Testis (tissue), 3 donors: ENCODE measurements around the gene CAPN5. TPM values are rescaled to one million over a fixed set of nuclear protein-coding genes. Genes with fewer than 3 reads are reported as not detected.

Experiments used
- DNase-seq: peaks from one replicate; pipeline ENCODE4 v3.0.0-alpha.2; 2019
- H3K27ac ChIP-seq, 2 donors: fragments of 200-600 bp; sonication (generic); one replicate each; pipeline ENCODE4 v1.5.1; 2019
- H3K27me3 ChIP-seq: fragments of 200-600 bp; sonication (generic); one replicate; pipeline ENCODE4 v1.5.1; 2019
- H3K36me3 ChIP-seq: fragments of 200-600 bp; sonication (generic); one replicate; pipeline ENCODE4 v1.5.1; 2017; ENCODE audit warnings: low read depth; ENCODE audit errors: missing control alignments
- H3K4me1 ChIP-seq: fragments of 200-600 bp; sonication (generic); one replicate; pipeline ENCODE4 v1.5.1; 2019
- H3K4me3 ChIP-seq, 2 donors: fragments of 200-600 bp; sonication (generic); one replicate each; pipeline ENCODE4 v1.5.1; 2017 to 2019
- H3K9me3 ChIP-seq: fragments of 200-600 bp; sonication (generic); one replicate; pipeline ENCODE4 v1.5.1; 2017
- POLR2A ChIP-seq: fragments of 450-650 bp; IDR thresholded peaks from one replicate; pipeline ENCODE4 v1.6.1; 2017; ENCODE audit warnings: antibody characterized with exemption, mild to moderate bottlenecking, moderate library complexity
- WGBS, 2 donors: methylation state at CpG; one replicate each; pipeline ENCODE4 v1.1.5; 2018; 5-methylcytosine and 5-hydroxymethylcytosine counted together
- intact Hi-C: fragments of 100-400 bp; cut with DNase I; formaldehyde crosslinking; loops from one replicate; pipeline ENCODE4 v1.15.1; 2023; ENCODE audit warnings: low total_unique reads
- polyA plus RNA-seq: library from polyadenylated mRNA; stranded (reverse); fragments of 350-450 nt; fragmentation: Illumina TruSeq; extraction: RNeasy Lipid Tissue Mini Kit (QIAGEN cat#74804); gene quantifications from one replicate; pipeline ENCODE4 v1.2.3, GENCODE V29; 2014; ENCODE audit warnings: low read depth, low replicate concordance; ENCODE audit not compliant: insufficient read depth
- total RNA-seq, 2 donors: library from RNA; depleted of rRNA; stranded (reverse); fragments of >200 nt; gene quantifications; one replicate each; pipeline ENCODE4 v1.2.3, GENCODE V29; 2016
- TF ChIP-seq, protein P1 (sequence below), 3 experiments: fragments of 450-650 bp in 2 of 3; fragments of 200-600 bp in 1 of 3; sonication (generic) in 1 of 3; IDR thresholded peaks; one replicate each; pipeline ENCODE4 v1.5.1; 2016 to 2019; ENCODE audit warnings: antibody characterized with exemption in 3 of 3, mild to moderate bottlenecking in 2 of 3, moderate library complexity in 1 of 3

The CAPN5 gene
- total and polyA plus RNA-seq, 3 donors from 2014 or later, result 62.3 to 116 (median 102) TPM

GRCh38 chr11:77167111-77167626 is 100.4 kb downstream of the CAPN5 start:
- WGBS, 2 donors, result 92 to 93% methylated on average over 7 to 9 of the region's 9 CpGs
- intact Hi-C loops, result no loop called here

DNA sequence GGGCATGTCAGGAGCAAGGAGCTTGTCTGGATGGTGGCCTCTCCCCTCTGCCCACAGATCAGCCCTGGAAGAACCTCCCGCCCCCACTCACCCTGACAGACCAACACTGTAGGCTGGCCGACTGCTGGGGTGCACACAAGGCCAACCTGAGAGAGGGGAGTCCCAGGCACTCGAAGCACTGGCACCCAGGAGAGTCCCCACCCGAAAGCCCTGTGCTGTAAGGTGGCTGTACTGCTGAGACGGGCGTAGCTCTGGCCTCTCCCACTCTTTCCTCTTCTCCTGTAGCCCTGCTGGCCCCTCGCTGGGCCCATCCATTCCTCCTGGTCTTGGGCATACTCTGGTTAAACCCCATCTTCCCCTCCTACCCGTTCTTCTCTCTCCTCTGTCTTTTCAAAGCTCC is 101.0 kb downstream of the CAPN5 start:
- no peak for TF ChIP-seq POLR2A
- TF ChIP-seq, protein P1, sequence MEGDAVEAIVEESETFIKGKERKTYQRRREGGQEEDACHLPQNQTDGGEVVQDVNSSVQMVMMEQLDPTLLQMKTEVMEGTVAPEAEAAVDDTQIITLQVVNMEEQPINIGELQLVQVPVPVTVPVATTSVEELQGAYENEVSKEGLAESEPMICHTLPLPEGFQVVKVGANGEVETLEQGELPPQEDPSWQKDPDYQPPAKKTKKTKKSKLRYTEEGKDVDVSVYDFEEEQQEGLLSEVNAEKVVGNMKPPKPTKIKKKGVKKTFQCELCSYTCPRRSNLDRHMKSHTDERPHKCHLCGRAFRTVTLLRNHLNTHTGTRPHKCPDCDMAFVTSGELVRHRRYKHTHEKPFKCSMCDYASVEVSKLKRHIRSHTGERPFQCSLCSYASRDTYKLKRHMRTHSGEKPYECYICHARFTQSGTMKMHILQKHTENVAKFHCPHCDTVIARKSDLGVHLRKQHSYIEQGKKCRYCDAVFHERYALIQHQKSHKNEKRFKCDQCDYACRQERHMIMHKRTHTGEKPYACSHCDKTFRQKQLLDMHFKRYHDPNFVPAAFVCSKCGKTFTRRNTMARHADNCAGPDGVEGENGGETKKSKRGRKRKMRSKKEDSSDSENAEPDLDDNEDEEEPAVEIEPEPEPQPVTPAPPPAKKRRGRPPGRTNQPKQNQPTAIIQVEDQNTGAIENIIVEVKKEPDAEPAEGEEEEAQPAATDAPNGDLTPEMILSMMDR (IDR thresholded peaks at IDR 0.05), result no peak
- no peak overlapping the region for H3K27ac ChIP-seq
- H3K4me3 ChIP-seq, result no peak overlapping the region
- DNase-seq, result no peak
- no peaks in the 10 kb centered on the region for H3K36me3 ChIP-seq
- intact Hi-C loops, result no loop called here
- H3K4me1 ChIP-seq, result no peaks in the 10 kb centered on the region
- 83 to 97% methylated on average over 6 to 8 of the region's 8 CpGs for WGBS, 2 donors
- H3K9me3 ChIP-seq, result no peaks in the 10 kb centered on the region
- H3K27me3 ChIP-seq, result no peaks in the 10 kb centered on the region

More at GRCh38 chr11:77167111-77167626, 100.4 kb downstream of the CAPN5 start:
- TF ChIP-seq, protein P1 (IDR thresholded peaks at IDR 0.05), result no peak
- TF ChIP-seq POLR2A, result no peak
- no peaks in the 10 kb centered on the region for H3K9me3 ChIP-seq
- H3K4me1 ChIP-seq, result no peaks in the 10 kb centered on the region
- no peaks in the 10 kb centered on the region for H3K36me3 ChIP-seq
- no peak for DNase-seq
- no peak overlapping the region for H3K4me3 ChIP-seq
- no peaks in the 10 kb centered on the region for H3K27me3 ChIP-seq
- no peak overlapping the region for H3K27ac ChIP-seq

DNA sequence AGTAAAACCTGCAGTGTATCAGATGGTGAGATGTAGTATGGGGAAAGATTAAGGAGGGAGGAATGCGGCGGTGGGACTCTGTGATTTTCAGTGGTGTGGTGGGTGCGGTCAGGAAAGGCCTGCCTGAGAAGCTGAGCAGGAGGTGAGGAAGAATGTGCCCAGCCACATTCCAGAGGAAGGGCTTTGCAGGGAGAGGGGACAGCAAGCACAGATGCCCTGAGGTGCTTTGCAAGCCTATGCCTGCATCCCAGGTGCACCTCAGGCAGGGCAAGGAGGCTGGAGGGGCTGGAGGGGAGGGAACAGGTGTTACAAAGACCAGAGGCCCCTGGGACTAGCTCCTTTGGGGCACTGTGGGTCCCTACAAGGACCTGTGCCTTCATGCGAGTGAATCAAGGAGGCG is 103.3 kb downstream of the CAPN5 start:
- H3K27me3 ChIP-seq, result no peaks in the 10 kb centered on the region
- TF ChIP-seq, protein P1 (IDR thresholded peaks at IDR 0.05), result no peak
- no peak for TF ChIP-seq POLR2A
- WGBS, 2 donors, result 82 to 99% methylated on average over 5 of the region's 5 CpGs
- H3K4me1 ChIP-seq, result no peaks in the 10 kb centered on the region
- intact Hi-C loops, result no loop called here
- H3K27ac ChIP-seq, result no peak overlapping the region
- H3K36me3 ChIP-seq, result no peaks in the 10 kb centered on the region
- DNase-seq, result no peak
- H3K4me3 ChIP-seq, result no peak overlapping the region
- no peaks in the 10 kb centered on the region for H3K9me3 ChIP-seq

DNA sequence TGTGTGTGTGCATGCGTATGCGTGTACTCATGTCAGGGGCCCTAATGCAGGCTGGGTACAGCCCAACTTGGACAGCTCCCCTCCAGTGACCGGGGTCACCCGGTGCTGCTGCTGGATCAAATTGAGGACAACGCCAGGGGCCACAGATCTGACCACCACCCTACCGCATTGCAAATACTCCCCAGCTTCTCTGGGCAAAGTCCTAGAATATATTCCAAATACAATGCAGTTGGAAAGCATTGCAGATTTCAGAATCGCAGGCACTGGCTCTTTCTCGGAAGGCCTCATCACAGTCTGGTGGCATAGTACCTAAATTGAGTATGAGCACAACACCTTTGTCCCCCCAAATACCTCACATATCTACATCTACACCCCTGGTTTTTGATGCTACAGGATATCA is 104.5 kb downstream of the CAPN5 start:
- 92 to 93% methylated on average over 8 of the region's 8 CpGs for WGBS, 2 donors

More for the DNA sequence above, 104.5 kb downstream of the CAPN5 start:
- DNase-seq, result no peak
- Histone ChIP-seq H3K27me3 (no peaks in the 10 kb centered on the region), H3K4me1 (peaks cover 6% of the 10 kb centered on the region), H3K36me3 (no peaks in the 10 kb centered on the region), H3K4me3 (no peak overlapping the region), H3K9me3 (no peaks in the 10 kb centered on the region), H3K27ac (no peak overlapping the region)
- TF ChIP-seq POLR2A, result no peak
- TF ChIP-seq, protein P1 (IDR thresholded peaks at IDR 0.05), result no peak
- intact Hi-C loops, result no loop called here
